ENCODE results near the gene WRNIP1.
A peak's percentile ranks its signal among the peaks of the same experiment; 100 is the strongest.

WRNIP1 gene

GRCh38 chr6:2763876-2764540, 1.2 kb upstream of the WRNIP1 start:
- DNase-seq = no peak

GRCh38 chr6:2764610-2765165, 505 bp upstream of the WRNIP1 start:
- DNase-seq = peak; percentile 39

GRCh38 chr6:2765896-2766766, 938 bp downstream of the WRNIP1 start:
- peak; percentile 44 for DNase-seq

GRCh38 chr6:2766767-2767656, 1.8 kb downstream of the WRNIP1 start:
- DNase-seq = no peak

- DNase-seq = no peak
Measured at GRCh38 chr6:2767657-2768524, 2.7 kb downstream of the WRNIP1 start.

- DNase-seq = no peak
Measured at GRCh38 chr6:2768696-2769095, 3.5 kb downstream of the WRNIP1 start.

GRCh38 chr6:2770171-2770570, 5.0 kb downstream of the WRNIP1 start:
- DNase-seq = no peak

GRCh38 chr6:2771079-2771478, 5.9 kb downstream of the WRNIP1 start:
- DNase-seq = no peak

GRCh38 chr6:2772840-2773239, 7.6 kb downstream of the WRNIP1 start:
- no peak for DNase-seq

- DNase-seq = no peak
Measured at GRCh38 chr6:2773449-2773848, 8.3 kb downstream of the WRNIP1 start.

- no peak for DNase-seq
Measured at GRCh38 chr6:2775003-2775402, 9.8 kb downstream of the WRNIP1 start.

GRCh38 chr6:2777249-2777648, 12.1 kb downstream of the WRNIP1 start:
- DNase-seq = no peak

GRCh38 chr6:2780102-2780737, 15.0 kb downstream of the WRNIP1 start:
- DNase-seq = no peak

- no peak for DNase-seq
Measured at GRCh38 chr6:2781685-2782355, 16.6 kb downstream of the WRNIP1 start.

GRCh38 chr6:2782356-2782708, 17.1 kb downstream of the WRNIP1 start:
- no peak for DNase-seq

- DNase-seq = no peak
Measured at GRCh38 chr6:2782825-2783187, 17.6 kb downstream of the WRNIP1 start.

GRCh38 chr6:2783188-2783963, 18.2 kb downstream of the WRNIP1 start:
- DNase-seq = no peak

- no peak for DNase-seq
Measured at GRCh38 chr6:2784061-2784460, 18.9 kb downstream of the WRNIP1 start.

- DNase-seq = no peak
Measured at GRCh38 chr6:2784930-2785329, 19.7 kb downstream of the WRNIP1 start.

GRCh38 chr6:2786269-2786668, 21.1 kb downstream of the WRNIP1 start:
- no peak for DNase-seq
